ENCODE measurements around the gene UPK3A.
"Not testable (repeated sequence)": the region's sequence is repeated elsewhere in the genome, so short reads cannot be mapped to it uniquely, and the experiment has no call there.

Gene UPK3A

DNA sequence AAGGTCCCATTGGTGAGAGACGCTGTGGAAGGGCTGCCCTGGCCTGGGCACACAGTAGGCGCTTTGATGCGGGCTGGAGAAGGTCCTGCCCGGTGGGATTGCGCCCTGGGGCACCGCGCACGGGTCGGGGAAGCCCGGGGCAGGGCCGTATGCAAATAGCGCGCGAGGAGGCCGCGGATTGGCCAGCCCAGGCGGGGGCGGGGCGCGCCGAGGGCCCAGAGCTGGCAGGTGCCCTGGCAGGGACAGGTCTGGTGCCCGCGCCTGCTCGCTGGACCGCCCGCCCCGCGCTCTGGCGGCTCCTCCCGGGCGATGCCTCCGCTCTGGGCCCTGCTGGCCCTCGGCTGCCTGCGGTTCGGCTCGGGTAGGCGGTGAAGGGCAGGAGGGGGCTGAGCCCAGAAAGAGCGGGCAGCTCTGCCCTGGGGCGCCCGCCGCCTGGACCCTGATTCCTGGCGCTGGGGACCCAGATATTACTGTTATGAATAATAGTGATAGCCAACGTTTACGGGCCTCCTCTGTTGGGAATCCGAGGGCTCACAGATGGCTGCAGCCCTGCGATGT lies at the start of gene UPK3A:
Gene UPK3A (plus strand): TSS at position 245 of the 558 bp plus-strand sequence. CDS start 65 bp downstream, at position 310.
- FAIRE-seq: no peak

DNA sequence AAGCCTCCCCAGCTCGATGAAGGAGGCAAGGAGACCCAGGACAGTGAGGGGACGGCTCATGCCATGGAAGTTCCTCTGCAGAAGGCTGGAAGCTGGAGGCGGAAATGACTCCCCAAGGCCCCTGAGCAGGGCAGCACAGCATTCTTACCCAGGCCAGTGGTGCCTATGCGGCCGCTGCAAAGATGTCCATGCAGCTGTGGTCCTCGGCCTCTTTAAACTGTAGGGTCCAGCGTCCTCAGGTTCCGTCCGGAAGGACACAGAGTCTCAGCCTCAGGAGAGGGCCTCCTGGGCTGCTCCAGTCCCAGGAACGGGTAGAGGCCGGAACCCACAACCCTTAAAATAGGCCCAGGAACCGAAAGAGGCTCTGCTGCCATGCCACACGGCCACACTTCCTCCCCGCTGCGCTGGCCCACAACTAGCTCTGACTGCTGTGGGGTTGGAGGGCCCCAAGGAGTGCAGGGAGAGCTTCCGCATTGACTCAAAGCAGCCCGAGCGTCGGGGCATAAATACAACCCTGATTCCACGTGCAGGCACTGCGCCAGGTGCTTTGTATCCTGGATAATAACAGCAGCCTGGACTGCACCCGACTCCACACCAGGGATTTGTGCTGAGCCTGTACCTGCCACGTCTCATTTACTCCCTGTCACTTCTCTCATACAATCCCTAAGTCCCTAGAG lies 49.5 kb upstream of the UPK3A start:
- no peak for FAIRE-seq

DNA sequence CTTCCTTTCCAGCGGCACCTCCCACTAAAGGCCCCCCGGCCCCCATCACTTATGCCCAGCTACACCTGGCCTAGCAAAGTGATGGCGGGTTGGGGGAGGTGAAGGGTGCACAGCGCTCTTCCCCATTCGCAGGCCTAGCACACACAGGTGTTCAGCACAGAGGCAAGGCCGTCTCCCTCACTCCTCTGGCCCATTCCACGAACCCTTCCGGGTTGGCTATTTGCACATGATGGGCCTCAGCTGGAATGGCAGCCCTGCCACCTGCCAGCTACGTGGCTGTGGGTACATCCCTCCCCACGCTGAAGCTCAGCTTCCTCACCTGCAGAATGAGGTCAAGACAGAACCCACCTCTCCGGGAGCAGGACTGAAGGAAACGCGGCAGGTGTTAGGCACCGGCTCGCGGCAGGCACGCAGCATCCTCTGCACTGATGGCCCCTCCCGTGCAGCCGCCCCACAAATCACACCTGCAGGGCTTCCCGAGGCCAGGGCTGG lies 48.9 kb upstream of the UPK3A start:
- no peak for FAIRE-seq

DNA sequence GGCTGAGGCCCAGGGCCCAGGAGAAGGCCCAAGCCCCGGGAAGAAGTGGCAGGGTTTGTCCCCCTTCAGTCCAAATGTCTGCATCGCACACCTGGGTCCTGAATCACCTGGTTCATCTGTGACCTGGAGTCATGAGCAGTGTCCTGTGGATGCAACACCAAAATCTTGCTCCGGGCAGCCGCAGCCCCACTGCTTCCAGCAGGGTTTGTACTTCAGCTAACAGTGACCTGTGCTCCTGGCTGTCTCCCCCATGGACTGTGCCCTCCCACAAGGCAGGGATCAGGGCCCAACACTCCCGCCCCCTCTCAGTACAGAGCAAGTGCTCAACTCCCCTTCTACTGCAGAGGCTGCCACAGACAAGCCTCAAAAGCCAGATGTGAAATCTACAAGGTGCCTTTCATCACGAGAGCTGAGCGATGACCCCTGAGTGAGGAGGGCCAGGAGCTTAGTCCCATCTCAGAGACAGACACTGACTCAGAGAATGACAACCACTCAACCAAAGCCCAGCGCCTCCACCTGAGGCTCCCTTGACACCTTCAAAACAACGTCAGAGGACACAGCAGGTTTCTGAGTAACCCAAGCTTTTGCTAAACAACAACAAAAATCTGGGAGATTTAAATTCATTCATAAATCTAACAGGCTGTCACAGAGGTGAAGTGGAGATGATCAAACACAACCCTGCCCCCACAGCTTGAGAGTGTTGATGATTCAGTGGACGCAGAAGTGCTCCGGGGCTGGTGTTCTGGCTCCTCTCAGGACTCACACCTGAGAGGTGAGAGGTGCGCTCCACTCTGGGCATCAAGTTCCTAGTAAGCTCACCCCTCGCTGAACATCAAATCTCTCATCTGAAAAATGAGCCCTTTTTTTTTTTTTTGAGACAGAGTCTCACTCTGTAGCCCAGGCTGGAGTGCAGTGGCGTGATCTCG lies 47.4 kb upstream of the UPK3A start:
- no peak for FAIRE-seq

DNA sequence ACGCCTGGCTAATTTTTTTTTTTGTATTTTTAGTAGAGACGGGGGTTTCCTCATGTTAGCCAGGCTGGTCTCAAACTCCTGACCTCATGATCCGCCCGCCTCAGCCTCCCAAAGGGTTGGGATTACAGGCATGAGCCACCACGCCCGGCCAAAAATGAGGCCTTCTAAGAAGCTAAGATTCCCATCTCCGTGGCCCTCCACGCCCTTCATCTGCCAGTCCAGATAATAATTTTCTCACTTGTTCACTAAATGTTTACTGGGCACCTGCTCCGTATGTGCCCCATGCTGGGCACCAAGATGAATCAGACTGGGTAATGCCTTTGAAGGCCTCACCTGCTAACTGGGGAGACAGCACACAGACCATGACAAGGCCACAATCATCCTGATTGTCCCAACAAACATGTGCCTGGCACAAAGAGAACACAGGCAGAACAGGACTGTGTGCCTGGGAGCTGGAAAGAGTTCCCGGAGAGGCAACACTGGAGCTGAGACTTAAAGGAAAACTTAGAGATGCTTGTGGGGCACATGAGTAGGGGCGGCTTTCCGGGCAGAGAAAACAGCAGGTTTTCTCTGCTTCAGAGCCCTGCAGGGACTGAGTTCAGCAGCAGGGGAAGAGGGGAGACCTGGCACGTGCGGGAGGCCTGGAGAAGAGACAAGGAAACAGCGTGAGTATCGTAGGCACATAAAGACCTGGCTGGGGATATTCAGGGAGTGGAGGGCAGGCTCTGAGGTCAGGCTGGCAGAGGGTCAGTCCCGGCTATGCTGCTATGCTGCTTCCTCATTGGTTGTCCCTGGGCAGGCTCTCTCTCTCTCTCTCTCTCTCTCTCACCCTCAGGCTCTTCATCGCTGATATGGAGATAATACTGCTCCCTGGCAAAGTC lies 46.4 kb upstream of the UPK3A start:
- no peak for FAIRE-seq

- FAIRE-seq: no peak
Measured at GRCh38 chr22:45238957-45239680, 45.6 kb upstream of the UPK3A start.

DNA sequence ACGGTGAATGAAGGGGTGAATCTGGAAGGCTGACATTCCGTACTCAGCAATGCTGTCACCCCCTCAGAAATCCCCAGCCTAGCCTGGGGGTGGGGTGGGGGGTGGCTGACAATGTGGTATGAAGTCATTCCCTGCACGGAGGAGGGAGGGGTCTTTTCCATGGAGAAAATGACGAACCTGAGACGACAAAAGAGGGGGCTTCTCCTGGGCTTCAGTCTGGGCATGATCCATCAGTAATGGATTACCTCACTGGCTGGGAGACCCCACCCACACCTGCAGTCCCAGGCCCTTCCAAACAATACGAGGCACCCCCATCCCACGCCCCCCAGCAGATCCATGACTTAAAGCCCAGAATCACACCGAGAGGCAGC lies 45.1 kb upstream of the UPK3A start:
- no peak for FAIRE-seq

- FAIRE-seq: no peak
Measured at GRCh38 chr22:45240104-45240809, 44.5 kb upstream of the UPK3A start.

DNA sequence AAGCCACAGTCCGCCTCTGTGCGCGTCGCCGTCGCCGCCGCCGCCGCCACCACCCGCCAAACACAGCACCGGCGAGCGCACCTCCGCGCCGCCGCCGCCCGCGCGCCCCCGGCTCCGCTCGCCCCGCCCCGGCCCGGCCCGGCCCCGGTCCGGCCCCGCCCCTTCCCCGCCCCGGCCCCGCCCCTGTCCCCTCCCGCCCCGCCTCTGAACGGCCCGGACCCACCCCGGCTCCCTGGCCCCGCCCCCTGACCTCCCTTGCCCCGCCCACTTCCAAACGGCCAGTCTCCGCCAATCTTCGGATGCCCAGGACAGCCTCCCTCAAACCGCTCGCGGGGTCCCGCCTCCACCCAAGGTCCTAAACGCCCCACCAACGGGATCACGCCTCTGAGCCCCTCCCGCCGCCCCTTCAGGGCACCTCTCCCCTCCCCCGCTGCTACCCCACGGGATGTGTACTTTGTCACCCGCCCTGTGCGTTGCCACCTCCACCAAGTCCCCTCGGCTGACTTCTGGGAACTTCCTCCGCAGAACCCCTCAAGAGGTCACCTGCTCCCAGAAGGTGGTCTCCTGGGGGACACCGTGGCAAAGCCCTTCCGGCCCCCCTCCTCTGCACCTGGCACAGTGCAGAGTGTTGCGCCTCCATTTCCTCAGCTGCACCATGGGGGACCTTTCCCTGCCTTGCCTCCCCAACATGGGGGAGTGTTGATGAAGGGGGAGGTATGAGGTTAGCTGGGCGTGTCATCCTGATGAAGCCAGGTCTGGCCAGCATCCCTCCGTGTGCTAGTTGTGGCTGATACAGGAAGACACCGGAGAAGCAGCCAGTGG lies 43.7 kb upstream of the UPK3A start, which contains the start of gene KIAA0930:
Gene KIAA0930 (minus strand): TSS at position 85 of the 822 bp plus-strand sequence. CDS start 191 bp downstream, outside the sequence.
- no peak for FAIRE-seq

DNA sequence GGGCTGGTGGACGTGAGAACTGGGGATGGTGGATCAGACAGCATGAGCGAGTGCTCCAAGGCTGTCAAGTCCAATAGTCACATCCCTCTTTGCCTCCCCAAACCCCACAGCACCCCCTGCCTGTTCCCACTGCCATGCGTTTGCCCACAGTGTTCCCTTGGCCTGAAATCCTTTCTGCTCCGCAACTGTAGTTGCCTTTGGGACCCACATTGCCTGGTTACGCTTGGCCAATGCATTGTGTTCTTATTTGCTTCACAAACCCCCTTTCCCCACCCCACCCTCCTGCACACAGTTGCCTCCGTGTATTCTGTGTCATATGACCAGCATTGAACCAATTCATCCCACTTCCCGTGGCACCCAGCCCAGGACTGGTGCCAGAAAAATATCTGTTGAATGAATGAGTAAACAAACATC lies 42.0 kb upstream of the UPK3A start:
- no peak for FAIRE-seq

GRCh38 chr22:45244916-45245315 lies 39.8 kb upstream of the UPK3A start:
- FAIRE-seq: no peak

DNA sequence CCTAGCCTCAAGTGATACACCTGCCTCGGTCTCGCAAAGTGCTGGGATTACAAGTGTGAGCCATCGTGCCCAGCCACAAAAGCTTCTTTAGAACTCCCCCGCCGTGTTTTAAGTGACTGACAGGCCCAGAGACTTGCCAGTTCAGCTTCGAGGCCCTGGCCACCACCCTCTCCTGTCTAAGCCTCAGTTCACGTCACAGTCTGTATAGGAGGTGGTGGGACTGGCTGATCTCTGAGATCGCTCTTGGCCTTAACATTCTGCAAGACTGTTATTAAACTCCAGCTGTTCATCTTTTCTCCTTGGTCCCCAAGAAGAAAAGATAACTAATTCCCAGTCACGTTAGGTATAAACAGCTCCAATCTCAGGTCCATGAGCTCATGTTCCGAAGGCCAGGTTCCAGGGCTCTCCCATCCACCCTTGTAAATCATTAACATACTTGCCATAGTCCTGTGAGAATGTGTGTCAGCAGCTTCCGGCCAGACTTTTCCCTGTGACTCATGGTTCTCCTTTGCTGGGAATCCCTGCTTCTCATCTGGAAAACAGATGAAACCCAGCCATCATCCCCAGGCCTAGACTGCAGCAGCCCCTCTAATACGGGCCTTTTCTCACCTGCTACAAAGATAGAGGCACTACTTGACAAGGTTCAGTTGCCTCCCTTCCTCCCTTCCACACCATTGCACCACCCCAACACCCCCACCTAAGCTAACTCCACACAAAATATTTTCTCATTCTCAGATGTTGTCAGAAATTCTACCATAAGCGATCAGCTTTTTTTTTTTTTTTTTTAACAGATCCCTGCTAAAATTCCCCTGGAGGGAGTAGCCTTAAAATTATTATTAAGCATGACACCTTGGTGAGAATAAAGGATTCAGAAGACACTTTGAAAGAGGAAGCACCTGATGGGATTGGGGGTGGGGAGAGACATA lies 38.4 kb upstream of the UPK3A start:
- FAIRE-seq: no peak

- no peak for FAIRE-seq
Measured at GRCh38 chr22:45248832-45249561, 35.8 kb upstream of the UPK3A start.

DNA sequence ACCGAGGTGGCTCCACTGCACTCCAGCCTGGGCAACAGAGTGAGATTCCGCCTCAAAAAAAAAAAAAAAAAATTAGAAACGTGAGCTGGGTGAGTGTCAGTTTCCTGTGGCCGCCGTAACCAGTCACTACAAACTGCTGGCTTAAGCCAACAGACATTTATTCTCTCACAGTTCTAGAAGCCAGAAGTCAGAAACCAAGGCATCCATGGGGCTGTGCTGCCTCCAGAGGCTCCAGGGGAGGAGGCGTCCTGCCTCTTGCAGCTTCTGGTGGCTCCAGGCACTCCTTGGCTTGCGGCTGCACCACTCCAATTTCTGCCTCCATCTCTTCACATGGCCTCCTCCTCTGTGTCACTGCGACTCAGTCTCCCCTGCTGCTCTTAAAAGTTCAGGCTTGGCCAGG lies 32.9 kb upstream of the UPK3A start:
- FAIRE-seq: no peak

GRCh38 chr22:45253039-45253641 lies 31.6 kb upstream of the UPK3A start:
- FAIRE-seq: no peak

DNA sequence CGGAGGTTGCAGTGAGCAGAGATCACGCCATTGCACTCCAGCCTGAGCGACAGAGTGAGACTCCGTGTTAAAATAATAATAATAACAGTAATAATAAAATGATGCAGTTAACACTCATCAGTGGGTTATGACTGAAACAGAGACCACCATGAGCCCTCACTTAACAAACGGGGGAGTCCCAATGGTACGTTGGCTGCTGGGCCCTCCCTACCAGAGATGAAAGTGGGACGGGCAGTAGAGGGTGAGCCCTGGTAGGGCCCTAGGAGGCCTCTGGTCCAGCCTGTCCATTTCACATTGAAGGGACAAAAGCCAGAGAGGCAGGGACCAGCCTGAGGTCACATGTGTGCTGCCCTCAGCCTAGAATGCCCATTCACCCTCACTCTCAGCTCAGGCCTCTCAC lies 30.4 kb upstream of the UPK3A start:
- FAIRE-seq: no peak

- no peak for FAIRE-seq
Measured at GRCh38 chr22:45254789-45255278, 29.9 kb upstream of the UPK3A start.

DNA sequence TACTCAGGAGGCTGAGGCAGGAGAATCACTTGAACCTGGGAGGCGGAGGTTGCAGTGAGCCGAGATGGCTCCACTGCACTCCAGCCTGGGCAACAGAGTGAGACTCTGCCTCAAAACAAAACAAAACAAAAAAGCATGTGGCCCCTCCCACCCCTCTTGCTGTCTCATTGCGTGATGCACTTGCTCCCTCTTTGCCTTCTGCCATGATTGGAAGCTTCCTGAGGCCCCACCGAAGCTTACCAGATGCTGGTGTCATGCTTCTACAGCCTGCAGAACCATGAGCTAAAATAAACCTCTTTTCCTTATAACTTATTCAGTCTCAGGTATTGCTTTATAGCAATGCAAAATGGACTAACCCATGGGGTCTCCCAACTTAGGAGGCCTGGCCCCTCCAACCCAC lies 26.8 kb upstream of the UPK3A start:
- not testable (repeated sequence) for FAIRE-seq

Measured in colon (tissue), 2 donors.